Endodermal cell (in vitro differentiated cells): ENCODE data around the gene PRR23C. TPM values are rescaled to one million over a fixed set of nuclear protein-coding genes. Genes with fewer than 3 reads are reported as not detected.

Experiments
- DNase-seq: peaks from one replicate; pipeline ENCODE4 v3.0.0-alpha.2; 2017
- H3K27ac ChIP-seq: 2 replicates; pipeline ENCODE4 v1.5.1; 2013; ENCODE audit warnings: mild to moderate bottlenecking, low read depth, low read length, moderate library complexity
- H3K27me3 ChIP-seq: 2 replicates; pipeline ENCODE4 v1.6.1; 2013; ENCODE audit warnings: mild to moderate bottlenecking, low read length, moderate library complexity; ENCODE audit not compliant: insufficient read depth, control insufficient read depth, poor library complexity, severe bottlenecking
- H3K36me3 ChIP-seq: 2 replicates; pipeline ENCODE4 v1.7.0; 2013; ENCODE audit warnings: mild to moderate bottlenecking, low read length, moderate library complexity; ENCODE audit not compliant: control insufficient read depth, insufficient read depth
- H3K4me1 ChIP-seq: one replicate; pipeline ENCODE4 v1.7.0; 2013; ENCODE audit warnings: low read length; ENCODE audit not compliant: control insufficient read depth, insufficient read depth
- H3K4me3 ChIP-seq: 2 replicates; pipeline ENCODE4 v1.5.1; 2013; ENCODE audit warnings: mild to moderate bottlenecking, low read length, moderate library complexity
- H3K9ac ChIP-seq: 2 replicates; pipeline ENCODE4 v1.6.1; 2013; ENCODE audit warnings: mild to moderate bottlenecking, low read length, moderate library complexity; ENCODE audit not compliant: poor library complexity, severe bottlenecking; ENCODE audit errors: extremely low read depth
- H3K9me3 ChIP-seq: 2 replicates; pipeline ENCODE4 v1.6.1; 2013; ENCODE audit warnings: mild to moderate bottlenecking, low read length, moderate library complexity; ENCODE audit not compliant: control insufficient read depth
- H3K27ac Mint-ChIP-seq: 2 replicates; pipeline ENCODE4 v1.8.0; 2020; ENCODE audit warnings: mixed read lengths
- H3K27me3 Mint-ChIP-seq: 2 replicates; pipeline ENCODE4 v1.8.0; 2021; ENCODE audit warnings: mild to moderate bottlenecking, mixed read lengths; ENCODE audit not compliant: insufficient read depth
- H3K36me3 Mint-ChIP-seq: 2 replicates; pipeline ENCODE4 v1.8.0; 2020; ENCODE audit warnings: low read depth, mixed read lengths
- H3K4me1 Mint-ChIP-seq: 2 replicates; pipeline ENCODE4 v1.8.0; 2020; ENCODE audit warnings: mixed read lengths
- H3K4me3 Mint-ChIP-seq: 2 replicates; pipeline ENCODE4 v1.8.0; 2020; ENCODE audit warnings: mild to moderate bottlenecking, moderate library complexity, mixed read lengths
- H3K9me3 Mint-ChIP-seq: 2 replicates; pipeline ENCODE4 v1.8.0; 2020; ENCODE audit warnings: mild to moderate bottlenecking, mixed read lengths
- CTCF ChIP-seq: fragments of 200-600 bp; sonication (generic); conservative IDR thresholded peaks from 2 replicates; pipeline ENCODE4 v1.5.0; 2021; ENCODE audit warnings: antibody characterized with exemption, mild to moderate bottlenecking
- WGBS, 2 experiments: methylation state at CpG; one replicate each; pipeline versions ENCODE4 v1.1.5 to v1.1.7; 2013; ENCODE audit warnings: missing lambda C conversion rate in 2 of 2, mixed read lengths in 1 of 2; ENCODE audit not compliant: insufficient coverage in 1 of 2, insufficient read length in 1 of 2; 5-methylcytosine and 5-hydroxymethylcytosine counted together
- total RNA-seq, 2 donors: library from RNA; stranded (reverse); fragmentation: NEBNext Ultra II Directional in 1 of 2; extraction: Animal tissue kit (Norgen Biotek cat#: 25700) in 1 of 2; gene quantifications; 2 replicates in 1 of 2; 3 replicates in 1 of 2; pipeline ENCODE4 v1.2.1, GENCODE V29; 2021

PRR23C gene
- total RNA-seq, 2 donors from 2014 or later = not detected

- Histone ChIP-seq H3K36me3 (no peaks in the 10 kb centered on the region), H3K4me3 (no peak overlapping the region), H3K4me1 (no peaks in the 10 kb centered on the region), H3K9me3 (no peaks in the 10 kb centered on the region), H3K9ac (no peak overlapping the region), H3K27ac (no peak overlapping the region), H3K27me3 (no peaks in the 10 kb centered on the region)
- no peaks in the 10 kb centered on the region for H3K4me1 Mint-ChIP-seq
- H3K9me3 Mint-ChIP-seq = no peaks in the 10 kb centered on the region
- H3K36me3 Mint-ChIP-seq = no peaks in the 10 kb centered on the region
- no peak overlapping the region for H3K4me3 Mint-ChIP-seq
- WGBS, 2 experiments = no CpG with 5 or more reads among the region's 1 CpG
- TF ChIP-seq CTCF = no peak
- peaks cover 4% of the 10 kb centered on the region for H3K27me3 Mint-ChIP-seq
- no peak for DNase-seq
- H3K27ac Mint-ChIP-seq = no peak overlapping the region
Measured at GRCh38 chr3:139062918-139063317, 18.2 kb upstream of the PRR23C start.

GRCh38 chr3:139052802-139053600, 8.3 kb upstream of the PRR23C start:
- no peaks in the 10 kb centered on the region for H3K4me1 Mint-ChIP-seq
- Histone ChIP-seq H3K36me3 (no peaks in the 10 kb centered on the region), H3K4me1 (no peaks in the 10 kb centered on the region), H3K27ac (no peak overlapping the region), H3K9me3 (peaks cover 7% of the 10 kb centered on the region), H3K4me3 (no peak overlapping the region), H3K27me3 (no peaks in the 10 kb centered on the region), H3K9ac (no peak overlapping the region)
- DNase-seq = no peak
- no peaks in the 10 kb centered on the region for H3K36me3 Mint-ChIP-seq
- H3K4me3 Mint-ChIP-seq = no peak overlapping the region
- H3K27ac Mint-ChIP-seq = no peak overlapping the region
- H3K9me3 Mint-ChIP-seq = peaks cover 17% of the 10 kb centered on the region
- WGBS, 2 experiments = 68 to 83% methylated on average over 1 to 2 of the region's 2 CpGs
- TF ChIP-seq CTCF = no peak
- peaks cover 11% of the 10 kb centered on the region for H3K27me3 Mint-ChIP-seq

- H3K9me3 Mint-ChIP-seq = peaks cover 21% of the 10 kb centered on the region
- 97% methylated on average over 34 to 50 of the region's 50 CpGs for WGBS, 2 experiments
- H3K4me1 ChIP-seq = no peaks in the 10 kb centered on the region
- no peaks in the 10 kb centered on the region for H3K27me3 Mint-ChIP-seq
- H3K36me3 Mint-ChIP-seq = peaks cover 3% of the 10 kb centered on the region
- no peak overlapping the region for H3K4me3 ChIP-seq
- no peak for TF ChIP-seq CTCF
- H3K9ac ChIP-seq = no peak overlapping the region
- no peak overlapping the region for H3K27ac ChIP-seq
- H3K4me3 Mint-ChIP-seq = no peak overlapping the region
- H3K36me3 ChIP-seq = no peaks in the 10 kb centered on the region
- no peaks in the 10 kb centered on the region for H3K4me1 Mint-ChIP-seq
- H3K27ac Mint-ChIP-seq = no peak overlapping the region
- DNase-seq = no peak
- no peaks in the 10 kb centered on the region for H3K9me3 ChIP-seq
- H3K27me3 ChIP-seq = no peaks in the 10 kb centered on the region
Measured at GRCh38 chr3:139043554-139044365, 932 bp downstream of the PRR23C start.
